A549 (cell line): ENCODE results near the gene USP4. TPM values are rescaled to one million over a fixed set of nuclear protein-coding genes. Genes with fewer than 3 reads are reported as not detected.

Source experiments
- ATOH8 ChIP-seq: fragments of 250-450 bp; sonication (Bioruptor Pico); IDR thresholded peaks from 2 replicates; pipeline ENCODE4 v1.5.0; 2020; ENCODE audit warnings: low read depth, mild to moderate bottlenecking, moderate library complexity
- BHLHE40 ChIP-seq: IDR thresholded peaks from 2 replicates; pipeline ENCODE4 v1.6.1; 2012; ENCODE audit warnings: low read depth, low read length, inconsistent platforms
- CEBPB ChIP-seq, 2 experiments: fragments of >200 bp in 1 of 2; sonication (Bioruptor Twin) in 1 of 2; formaldehyde crosslinking in 1 of 2; IDR thresholded peaks; 2 replicates each; pipeline ENCODE4 v1.6.1; 2012 to 2016
- EHF ChIP-seq: fragments of 250-450 bp; sonication (Bioruptor Pico); IDR thresholded peaks from 2 replicates; pipeline ENCODE4 v1.5.0; 2020; ENCODE audit warnings: mild to moderate bottlenecking
- FOSB ChIP-seq: fragments of 250-450 bp; sonication (Bioruptor Pico); IDR thresholded peaks from 2 replicates; pipeline ENCODE4 v1.5.0; 2020; ENCODE audit warnings: mild to moderate bottlenecking, moderate library complexity
- FOXS1 ChIP-seq: fragments of 250-450 bp; sonication (Bioruptor Pico); IDR thresholded peaks from 2 replicates; pipeline ENCODE4 v1.5.0; 2020; ENCODE audit warnings: mild to moderate bottlenecking, moderate library complexity
- HDAC2 ChIP-seq: fragments of 200-600 bp; sonication (generic); IDR thresholded peaks from 2 replicates; pipeline ENCODE4 v1.6.1; 2016
- HOXA7 ChIP-seq: fragments of 250-450 bp; sonication (Bioruptor Pico); IDR thresholded peaks from 2 replicates; pipeline ENCODE4 v1.5.0; 2020; ENCODE audit warnings: mild to moderate bottlenecking, moderate library complexity
- JUN ChIP-seq, 2 experiments: fragments of >200 bp; sonication (Bioruptor Twin); formaldehyde crosslinking; IDR thresholded peaks; 2 replicates in 1 of 2; 3 replicates in 1 of 2; pipeline ENCODE4 v1.6.1; 2016 to 2017
- JUNB ChIP-seq: fragments of >200 bp; sonication (Bioruptor Twin); formaldehyde crosslinking; IDR thresholded peaks from 2 replicates; pipeline ENCODE4 v1.6.1; 2016
- KDM5A ChIP-seq: fragments of 200-600 bp; sonication (generic); IDR thresholded peaks from 2 replicates; pipeline ENCODE4 v1.6.1; 2016; ENCODE audit warnings: antibody characterized with exemption, mild to moderate bottlenecking
- MAZ ChIP-seq: fragments of 150-350 bp; IDR thresholded peaks from 2 replicates; pipeline ENCODE4 v1.6.1; 2014; ENCODE audit warnings: antibody characterized with exemption, low read depth, low read length, borderline replicate concordance
- NPAS2 ChIP-seq: fragments of 250-450 bp; sonication (Bioruptor Pico); IDR thresholded peaks from 2 replicates; pipeline ENCODE4 v1.8.0; 2022; ENCODE audit warnings: mild to moderate bottlenecking, moderate library complexity, borderline replicate concordance
- PBX3 ChIP-seq: IDR thresholded peaks from 2 replicates; pipeline ENCODE4 v1.6.1; 2012
- PHF8 ChIP-seq: fragments of 200-600 bp; sonication (generic); IDR thresholded peaks from 2 replicates; pipeline ENCODE4 v1.6.1; 2016; ENCODE audit warnings: low read depth, mild to moderate bottlenecking, antibody characterized with exemption, moderate library complexity, borderline replicate concordance
- POLR2AphosphoS2 ChIP-seq: conservative IDR thresholded peaks from 2 replicates; pipeline ENCODE4 v1.6.1; 2012; ENCODE audit warnings: low read length, improper control_type of control experiment, inconsistent platforms
- RAD21 ChIP-seq, 2 experiments: fragments of >200 bp in 1 of 2; sonication (Bioruptor Twin) in 1 of 2; formaldehyde crosslinking in 1 of 2; IDR thresholded peaks in 1 of 2; conservative IDR thresholded peaks in 1 of 2; 2 replicates in 1 of 2; 3 replicates in 1 of 2; pipeline ENCODE4 v1.6.1; 2012 to 2018; ENCODE audit warnings: inconsistent platforms in 1 of 2
- TFCP2L1 ChIP-seq: fragments of 250-450 bp; sonication (Bioruptor Pico); IDR thresholded peaks from 2 replicates; pipeline ENCODE4 v1.5.0; 2021; ENCODE audit warnings: mild to moderate bottlenecking
- TP53 ChIP-seq: fragments of 250-450 bp; sonication (Bioruptor Pico); IDR thresholded peaks from 2 replicates; pipeline ENCODE4 v1.5.0; 2021; ENCODE audit warnings: mild to moderate bottlenecking, moderate library complexity
- USF2 ChIP-seq: fragments of 450-650 bp; IDR thresholded peaks from 2 replicates; pipeline ENCODE4 v1.6.1; 2014; ENCODE audit warnings: antibody characterized with exemption
- ZFP36 ChIP-seq: fragments of 450-650 bp; IDR thresholded peaks from 2 replicates; pipeline ENCODE4 v1.6.1; 2014; ENCODE audit warnings: borderline replicate concordance; ENCODE audit not compliant: partially characterized antibody
- polyA plus RNA-seq, 4 experiments: library from polyadenylated mRNA; depleted of rRNA in 3 of 4; stranded (reverse); fragments of >200 nt; fragmentation: RNase III in 1 of 4; extraction: RNeasy Plus Mini Kit Qiagen cat#74134 plus additional on column Dnase treatment in 1 of 4; gene quantifications; 2 replicates in 3 of 4; 3 replicates in 1 of 4; pipeline ENCODE4 v1.2.3, GENCODE V29; 2011 to 2017
- TF ChIP-seq, protein P1 (sequence below): fragments of 200-600 bp; sonication (generic); IDR thresholded peaks from 2 replicates; pipeline ENCODE4 v1.6.1; 2016; ENCODE audit warnings: antibody characterized with exemption, mild to moderate bottlenecking, moderate library complexity
- TF ChIP-seq, protein P2 (sequence below): fragments of >200 bp; sonication (Bioruptor Twin); formaldehyde crosslinking; IDR thresholded peaks from 3 replicates; pipeline ENCODE4 v1.6.1; 2016

The USP4 gene
- polyA plus RNA-seq, 2 of the 4 experiments (the other 2 are of a cell fraction): 12.9 to 23.7 TPM

DNA sequence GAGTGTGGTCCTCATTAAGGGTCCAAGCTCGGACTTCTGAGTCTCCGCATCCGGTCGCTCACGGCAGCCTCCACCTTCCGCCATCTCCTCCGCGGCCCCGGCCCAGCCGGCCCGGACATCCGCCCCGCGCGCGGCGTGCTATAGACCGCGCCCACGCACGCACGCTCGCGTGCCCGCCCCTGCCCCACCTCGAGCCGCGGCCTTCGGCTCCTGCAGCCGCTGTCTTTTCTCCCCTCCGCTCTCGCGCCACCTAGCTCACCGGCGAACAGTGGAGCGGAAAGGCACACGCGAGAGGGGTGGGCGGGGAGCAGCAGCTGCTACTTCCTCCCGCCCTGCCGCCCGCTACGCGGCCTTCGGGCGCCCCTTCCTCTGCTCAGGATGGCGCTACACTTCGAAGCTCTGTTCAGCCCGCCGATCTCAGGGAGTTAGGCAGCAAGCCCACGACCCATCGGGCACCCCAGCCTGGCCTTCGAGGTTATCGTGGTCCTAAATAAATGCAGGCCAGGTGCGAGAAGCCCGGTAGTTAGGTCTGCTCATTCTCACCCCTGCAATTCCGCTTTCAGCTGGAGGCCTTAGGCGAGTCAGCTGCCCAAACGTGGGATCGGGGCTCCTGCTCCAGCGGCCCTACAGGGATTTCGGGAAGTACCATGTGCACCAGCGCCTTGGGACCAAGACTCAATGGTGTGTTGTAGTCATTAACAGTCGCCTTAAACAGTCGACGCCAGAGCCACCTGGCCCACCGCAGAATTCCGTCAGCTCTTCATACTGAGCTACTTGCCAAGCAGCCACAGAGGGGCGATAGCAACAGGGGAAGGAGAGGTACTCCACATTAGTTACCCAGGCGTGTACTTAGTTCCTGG, at the start of gene USP4 (continued):
- TF ChIP-seq, protein P1, sequence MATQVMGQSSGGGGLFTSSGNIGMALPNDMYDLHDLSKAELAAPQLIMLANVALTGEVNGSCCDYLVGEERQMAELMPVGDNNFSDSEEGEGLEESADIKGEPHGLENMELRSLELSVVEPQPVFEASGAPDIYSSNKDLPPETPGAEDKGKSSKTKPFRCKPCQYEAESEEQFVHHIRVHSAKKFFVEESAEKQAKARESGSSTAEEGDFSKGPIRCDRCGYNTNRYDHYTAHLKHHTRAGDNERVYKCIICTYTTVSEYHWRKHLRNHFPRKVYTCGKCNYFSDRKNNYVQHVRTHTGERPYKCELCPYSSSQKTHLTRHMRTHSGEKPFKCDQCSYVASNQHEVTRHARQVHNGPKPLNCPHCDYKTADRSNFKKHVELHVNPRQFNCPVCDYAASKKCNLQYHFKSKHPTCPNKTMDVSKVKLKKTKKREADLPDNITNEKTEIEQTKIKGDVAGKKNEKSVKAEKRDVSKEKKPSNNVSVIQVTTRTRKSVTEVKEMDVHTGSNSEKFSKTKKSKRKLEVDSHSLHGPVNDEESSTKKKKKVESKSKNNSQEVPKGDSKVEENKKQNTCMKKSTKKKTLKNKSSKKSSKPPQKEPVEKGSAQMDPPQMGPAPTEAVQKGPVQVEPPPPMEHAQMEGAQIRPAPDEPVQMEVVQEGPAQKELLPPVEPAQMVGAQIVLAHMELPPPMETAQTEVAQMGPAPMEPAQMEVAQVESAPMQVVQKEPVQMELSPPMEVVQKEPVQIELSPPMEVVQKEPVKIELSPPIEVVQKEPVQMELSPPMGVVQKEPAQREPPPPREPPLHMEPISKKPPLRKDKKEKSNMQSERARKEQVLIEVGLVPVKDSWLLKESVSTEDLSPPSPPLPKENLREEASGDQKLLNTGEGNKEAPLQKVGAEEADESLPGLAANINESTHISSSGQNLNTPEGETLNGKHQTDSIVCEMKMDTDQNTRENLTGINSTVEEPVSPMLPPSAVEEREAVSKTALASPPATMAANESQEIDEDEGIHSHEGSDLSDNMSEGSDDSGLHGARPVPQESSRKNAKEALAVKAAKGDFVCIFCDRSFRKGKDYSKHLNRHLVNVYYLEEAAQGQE: no peak
- TF ChIP-seq KDM5A: no peak
- TF ChIP-seq POLR2AphosphoS2: no peak
- no peak for TF ChIP-seq CEBPB (IDR thresholded peaks at IDR 0.05)
- peak; percentile 33 to 44; a peak in 3 of 5 replicates for TF ChIP-seq RAD21 (conservative IDR thresholded peaks at IDR 0.05 in 1 of 2, IDR thresholded peaks at IDR 0.05 in 1 of 2)
- TF ChIP-seq PBX3: no peak
- TF ChIP-seq TP53 (CRISPR knock-in tag): no peak
- TF ChIP-seq USF2: no peak
- TF ChIP-seq EHF: no peak
- no peak for TF ChIP-seq ZFP36
- TF ChIP-seq TFCP2L1 (CRISPR knock-in tag): no peak
- peak; percentile 24; the same call in 1 of the 2 replicates for TF ChIP-seq ATOH8
- no peak for TF ChIP-seq JUNB
- TF ChIP-seq PHF8: peak; percentile 68
- 0 out of 2 replicates have a peak, but pooled peaks have one; percentile 15 for TF ChIP-seq NPAS2 (CRISPR knock-in tag)
- TF ChIP-seq JUN (IDR thresholded peaks at IDR 0.05): peak; percentile 58 to 68; a peak in 4 of 5 replicates
- no peak for TF ChIP-seq HOXA7
- no peak for TF ChIP-seq FOSB (CRISPR knock-in tag)
- no peak for TF ChIP-seq MAZ
- TF ChIP-seq BHLHE40: no peak
- TF ChIP-seq, protein P2, sequence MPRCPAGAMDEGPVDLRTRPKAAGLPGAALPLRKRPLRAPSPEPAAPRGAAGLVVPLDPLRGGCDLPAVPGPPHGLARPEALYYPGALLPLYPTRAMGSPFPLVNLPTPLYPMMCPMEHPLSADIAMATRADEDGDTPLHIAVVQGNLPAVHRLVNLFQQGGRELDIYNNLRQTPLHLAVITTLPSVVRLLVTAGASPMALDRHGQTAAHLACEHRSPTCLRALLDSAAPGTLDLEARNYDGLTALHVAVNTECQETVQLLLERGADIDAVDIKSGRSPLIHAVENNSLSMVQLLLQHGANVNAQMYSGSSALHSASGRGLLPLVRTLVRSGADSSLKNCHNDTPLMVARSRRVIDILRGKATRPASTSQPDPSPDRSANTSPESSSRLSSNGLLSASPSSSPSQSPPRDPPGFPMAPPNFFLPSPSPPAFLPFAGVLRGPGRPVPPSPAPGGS: peak; percentile 48; the same call in 1 of the 3 replicates
- no peak for TF ChIP-seq HDAC2
- no peak for TF ChIP-seq FOXS1 (CRISPR knock-in tag)
